HCT116 (cell line): ENCODE data around the gene CCDC80. TPM values are rescaled to one million over a fixed set of nuclear protein-coding genes. Genes with fewer than 3 reads are reported as not detected.

Experiments used
- ATAC-seq: fragments of 200-7000 bp; cut with Tn5 transposase; 2 replicates; pipeline ENCODE4 v1.9.1; 2020; ENCODE audit warnings: mild to moderate bottlenecking, moderate library complexity
- BruUV-seq: library from RNA; stranded (reverse); fragments of 400-500 nt; replicated peaks from 2 replicates; lab custom pipeline; 2021; lab: Mats Ljungman, UMichigan
- CTCF ChIA-PET: fragments of 300-600 bp; sonication (Branson Sonifier 250); formaldehyde crosslinking; loops from one replicate; lab custom pipeline; 2021; ENCODE audit warnings: antibody characterized with exemption; lab: Charles Lee
- POLR2A ChIA-PET: fragments of 300-600, 350-600 bp; sonication (Branson Sonifier 250); formaldehyde crosslinking; loops from one replicate; lab custom pipeline; 2021; ENCODE audit warnings: antibody characterized with exemption; lab: Charles Lee
- RAD21 ChIA-PET, 2 experiments: fragments of 300-600 bp; sonication (Branson Sonifier 250); formaldehyde crosslinking; loops; one replicate each; lab custom pipeline; 2023; ENCODE audit warnings: low total read pairs in 2 of 2; ENCODE audit not compliant: uncharacterized antibody in 2 of 2, unreplicated experiment in 2 of 2, low non-redundant PET in 1 of 2; lab: Charles Lee
- DNase-seq: peaks from one replicate; pipeline ENCODE4 v3.0.0-alpha.2; 2010; ENCODE audit warnings: low read depth, low spot score
- H2AFZ ChIP-seq: fragments of 200-600 bp; shearing (Covaris generic), sonication (generic); 2 replicates; pipeline ENCODE4 v1.6.1; 2017; ENCODE audit warnings: low read depth, mixed run types, mixed read lengths, antibody characterized with exemption, low read length; ENCODE audit not compliant: poor library complexity, severe bottlenecking
- H3K27ac ChIP-seq: 2 replicates; pipeline ENCODE4 v1.5.1; 2012; ENCODE audit warnings: low read depth, low read length
- H3K27me3 ChIP-seq: fragments of 200-600 bp; sonication (generic); 2 replicates; pipeline ENCODE4 v1.6.1; 2016; ENCODE audit warnings: mixed run types, low read length, mixed read lengths; ENCODE audit not compliant: insufficient read depth
- H3K36me3 ChIP-seq, 2 experiments: fragments of 200-500 bp in 1 of 2; fragments of 200-600 bp in 1 of 2; sonication (Bioruptor generic) in 1 of 2; sonication (generic) in 1 of 2; 2 replicates each; pipeline versions ENCODE4 v1.5.1 to v1.6.1; 2014 to 2016; ENCODE audit warnings: low read length in 2 of 2, inconsistent platforms in 1 of 2, mixed read lengths in 1 of 2, mixed run types in 1 of 2; ENCODE audit not compliant: insufficient read depth in 2 of 2, control insufficient read depth in 1 of 2
- H3K4me1 ChIP-seq, 2 experiments: fragments of 200-600 bp in 1 of 2; sonication (generic) in 1 of 2; 2 replicates each; pipeline versions ENCODE4 v1.5.1 to v1.6.1; 2012 to 2017; ENCODE audit warnings: low read length in 2 of 2, inconsistent platforms in 1 of 2, mild to moderate bottlenecking in 1 of 2, mixed read lengths in 1 of 2, mixed run types in 1 of 2, moderate library complexity in 1 of 2; ENCODE audit not compliant: insufficient read depth in 2 of 2, control insufficient read depth in 1 of 2
- H3K4me2 ChIP-seq: fragments of 200-600 bp; sonication (generic); 2 replicates; pipeline ENCODE4 v1.6.1; 2017; ENCODE audit warnings: mixed run types, low read length, mixed read lengths
- H3K4me3 ChIP-seq, 2 experiments: fragments of 200-600 bp in 1 of 2; sonication (generic) in 1 of 2; replicated peaks in 1 of 2; 2 replicates each; pipeline ENCODE4 v1.5.1; 2011 to 2016; ENCODE audit warnings: low read length in 2 of 2, control low read depth in 1 of 2, low read depth in 1 of 2, mild to moderate bottlenecking in 1 of 2, mixed read lengths in 1 of 2, mixed run types in 1 of 2
- H3K79me2 ChIP-seq: fragments of 200-600 bp; sonication (generic); 2 replicates; pipeline ENCODE4 v1.6.1; 2017; ENCODE audit warnings: mild to moderate bottlenecking, mixed run types, low read length, moderate library complexity, mixed read lengths; ENCODE audit not compliant: insufficient read depth
- H3K9ac ChIP-seq: fragments of 200-600 bp; sonication (generic); 2 replicates; pipeline ENCODE4 v1.6.1; 2016; ENCODE audit warnings: low read length, mixed read lengths
- H3K9me2 ChIP-seq: fragments of 200-600 bp; sonication (generic), shearing (Covaris generic); 2 replicates; pipeline ENCODE4 v1.6.1; 2017; ENCODE audit warnings: mixed run types, mild to moderate bottlenecking, moderate library complexity; ENCODE audit not compliant: insufficient read depth
- H3K9me3 ChIP-seq, 2 experiments: fragments of 200-500 bp in 1 of 2; fragments of 200-600 bp in 1 of 2; sonication (Bioruptor generic) in 1 of 2; sonication (generic) in 1 of 2; 2 replicates each; pipeline ENCODE4 v1.6.1; 2014 to 2017; ENCODE audit warnings: low read length in 2 of 2, mixed read lengths in 2 of 2, inconsistent platforms in 1 of 2, low read depth in 1 of 2, mild to moderate bottlenecking in 1 of 2, mixed run types in 1 of 2, moderate library complexity in 1 of 2; ENCODE audit not compliant: control insufficient read depth in 1 of 2, insufficient read depth in 1 of 2
- H4K20me1 ChIP-seq: fragments of 200-600 bp; sonication (generic), shearing (Covaris generic); 2 replicates; pipeline ENCODE4 v1.6.1; 2017; ENCODE audit warnings: mixed run types, mild to moderate bottlenecking, moderate library complexity; ENCODE audit not compliant: insufficient read depth
- CEBPB ChIP-seq: IDR thresholded peaks from 2 replicates; pipeline ENCODE4 v1.6.1; 2012; ENCODE audit warnings: low read depth
- CTCF ChIP-seq, 3 experiments: fragments of 200-600 bp in 1 of 3; sonication (generic) in 1 of 3; IDR thresholded peaks in 2 of 3; conservative IDR thresholded peaks in 1 of 3; 2 replicates each; pipeline ENCODE4 v1.5.1; 2012 to 2017; ENCODE audit warnings: low read depth in 2 of 3, low read length in 2 of 3, antibody characterized with exemption in 1 of 3, borderline replicate concordance in 1 of 3, control low read depth in 1 of 3, mild to moderate bottlenecking in 1 of 3, mixed read lengths in 1 of 3, mixed run types in 1 of 3, moderate library complexity in 1 of 3; ENCODE audit not compliant: insufficient read depth in 1 of 3
- EGR1 ChIP-seq: IDR thresholded peaks from 2 replicates; pipeline ENCODE4 v1.6.1; 2012; ENCODE audit warnings: low read depth
- EZH2 ChIP-seq: fragments of 200-600 bp; sonication (generic); IDR thresholded peaks from 2 replicates; pipeline ENCODE4 v1.6.1; 2017; ENCODE audit warnings: antibody characterized with exemption, mixed run types
- EZH2phosphoT487 ChIP-seq: fragments of 200-600 bp; IDR thresholded peaks from 2 replicates; pipeline ENCODE4 v1.6.1; 2018; ENCODE audit warnings: antibody characterized with exemption, borderline replicate concordance
- JUND ChIP-seq: IDR thresholded peaks from 2 replicates; pipeline ENCODE4 v1.6.1; 2012
- POLR2A ChIP-seq: IDR thresholded peaks from 2 replicates; pipeline ENCODE4 v1.7.0; 2011; ENCODE audit warnings: borderline replicate concordance; ENCODE audit not compliant: insufficient read depth, insufficient read length; ENCODE audit errors: extremely low read depth
- RAD21 ChIP-seq: IDR thresholded peaks from 2 replicates; pipeline ENCODE4 v1.6.1; 2012; ENCODE audit warnings: low read depth, mild to moderate bottlenecking
- SIN3A ChIP-seq: IDR thresholded peaks from 2 replicates; pipeline ENCODE4 v1.6.1; 2012; ENCODE audit warnings: low read depth
- SP1 ChIP-seq: IDR thresholded peaks from 2 replicates; pipeline ENCODE4 v1.6.1; 2012; ENCODE audit warnings: low read depth
- SRF ChIP-seq: IDR thresholded peaks from 2 replicates; pipeline ENCODE4 v1.6.1; 2012; ENCODE audit warnings: low read depth
- TCF7L2 ChIP-seq: IDR thresholded peaks from 2 replicates; pipeline ENCODE4 v1.7.0; 2011; ENCODE audit warnings: borderline replicate concordance, inconsistent platforms; ENCODE audit not compliant: insufficient read depth, insufficient read length; ENCODE audit errors: extremely low read depth
- YY1 ChIP-seq: IDR thresholded peaks from 2 replicates; pipeline ENCODE4 v1.6.1; 2011; ENCODE audit warnings: low read length, low read depth, moderate library complexity, mild to moderate bottlenecking; ENCODE audit not compliant: insufficient replicate concordance; ENCODE audit errors: extremely low read depth
- intact Hi-C: fragments of 100-400 bp; cut with micrococcal nuclease; formaldehyde crosslinking; loops from 2 replicates; pipeline ENCODE4 v1.10.0; 2022
- total RNA-seq: library from RNA; stranded (reverse); gene quantifications from one replicate; pipeline ENCODE4 v1.2.1, GENCODE V29; 2021; ENCODE audit not compliant: unreplicated experiment

Gene CCDC80
- total RNA-seq, 1 experiment from 2014 or later, result 1.7 TPM

- Histone ChIP-seq H3K4me1 (peaks cover 0 to 6% of the 10 kb centered on the region in 2 experiments; a peak in 2 of 4 replicates), H3K27ac (no peak overlapping the region), H3K36me3 (no peaks in the 10 kb centered on the region), H3K9ac (no peak overlapping the region), H3K79me2 (no peaks in the 10 kb centered on the region), H3K4me2 (no peak overlapping the region), H3K9me3 (no peaks in the 10 kb centered on the region), H3K9me2 (no peaks in the 10 kb centered on the region), H3K27me3 (no peaks in the 10 kb centered on the region), H3K4me3 (no peak overlapping the region), H4K20me1 (no peaks in the 10 kb centered on the region), H2AFZ (no peak overlapping the region)
- TF ChIP-seq SRF (no peak), RAD21 (no peak), EGR1 (no peak), SP1 (no peak), EZH2 (no peak), YY1 (no peak)
- ATAC-seq, result no peak
- no TSS peak for BruUV-seq
- no peak for DNase-seq
- CTCF ChIA-PET, result no interaction called here
- POLR2A ChIA-PET, result no interaction called here
- RAD21 ChIA-PET, result no interaction called here
- intact Hi-C loops, result no loop called here
Observed at GRCh38 chr3:112633191-112633590, 7.8 kb downstream of the CCDC80 start.

GRCh38 chr3:112632596-112632995 is 8.3 kb downstream of the CCDC80 start:
- Histone ChIP-seq H4K20me1 (no peaks in the 10 kb centered on the region), H3K9me3 (no peaks in the 10 kb centered on the region), H3K4me3 (no peak overlapping the region), H3K9me2 (no peaks in the 10 kb centered on the region), H3K4me2 (no peak overlapping the region), H3K27ac (no peak overlapping the region), H3K79me2 (no peaks in the 10 kb centered on the region), H3K9ac (no peak overlapping the region), H3K4me1 (peaks cover 0 to 6% of the 10 kb centered on the region in 2 experiments; a peak in 2 of 4 replicates), H2AFZ (no peak overlapping the region), H3K36me3 (no peaks in the 10 kb centered on the region), H3K27me3 (no peaks in the 10 kb centered on the region)
- ChIA-PET RAD21 (no interaction called here), CTCF (no interaction called here), POLR2A (no interaction called here)
- BruUV-seq, result no TSS peak
- DNase-seq, result no peak
- intact Hi-C loops, result no loop called here
- ATAC-seq, result no peak
- TF ChIP-seq EGR1 (no peak), CTCF (IDR thresholded peaks at IDR 0.05 in 2 of 3, conservative IDR thresholded peaks at IDR 0.05 in 1 of 3; ENCODE audit: borderline replicate concordance in 1 of 3, insufficient read depth in 1 of 3, low read depth in 2 of 3, low read length in 2 of 3) (no peak), EZH2phosphoT487 (no peak), POLR2A (no peak), EZH2 (no peak), TCF7L2 (no peak), SIN3A (no peak), YY1 (no peak), SRF (no peak), JUND (no peak), CEBPB (no peak)
